A172 (cell line): ENCODE data around the gene AKAP13. TPM values are rescaled to one million over a fixed set of nuclear protein-coding genes. Genes with fewer than 3 reads are reported as not detected.
"Not testable (repeated sequence)": the region's sequence is repeated elsewhere in the genome, so short reads cannot be mapped to it uniquely, and the experiment has no call there.

Source experiments
- DNase-seq: peaks from one replicate; pipeline ENCODE4 v3.0.0-alpha.2; 2015; ENCODE audit warnings: low spot score
- total RNA-seq: library from RNA; depleted of rRNA; stranded (reverse); fragments of >200 nt; shearing (Covaris generic); gene quantifications from 2 replicates; pipeline ENCODE4 v1.2.3, GENCODE V29; 2014

Gene AKAP13
- total RNA-seq, 1 experiment from 2014 or later = 35.9 TPM

DNA sequence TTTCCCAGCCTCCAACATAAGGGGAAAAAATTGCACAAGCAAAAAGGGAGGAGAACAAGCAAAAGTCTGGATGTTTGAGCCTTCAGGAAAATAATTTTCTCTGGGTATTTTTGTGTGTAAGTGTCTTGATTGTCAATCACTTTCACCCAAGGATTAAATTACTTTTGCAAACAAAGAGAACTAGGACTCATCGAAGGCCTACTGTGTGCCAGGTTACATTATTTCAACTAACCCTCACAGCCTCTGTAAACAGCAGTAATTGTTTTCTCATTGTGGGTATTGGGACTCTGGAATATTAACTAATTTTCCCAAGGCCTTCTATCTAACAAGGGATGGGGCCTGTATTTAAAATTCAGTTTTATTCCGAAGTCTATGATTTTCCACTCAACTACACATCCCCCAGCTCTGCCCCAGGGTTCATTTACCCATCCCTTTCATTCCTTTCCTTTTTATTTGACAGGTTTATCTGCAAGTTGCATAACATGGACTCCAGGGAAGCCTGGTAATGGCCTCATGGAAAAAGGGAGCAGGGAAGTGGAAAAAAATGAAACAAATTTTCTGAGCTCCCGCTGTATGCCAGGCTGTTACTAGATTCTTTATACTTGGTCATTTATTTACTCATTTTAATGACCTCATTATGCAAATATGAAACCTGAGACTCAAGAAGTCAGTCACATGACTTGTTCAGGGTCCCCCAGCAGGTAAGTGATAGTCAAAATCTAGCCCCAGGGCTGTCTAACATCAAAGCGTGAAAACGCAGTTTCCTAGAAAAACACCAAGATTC lies 32.9 kb upstream of the AKAP13 start:
- DNase-seq = not testable (repeated sequence)

DNA sequence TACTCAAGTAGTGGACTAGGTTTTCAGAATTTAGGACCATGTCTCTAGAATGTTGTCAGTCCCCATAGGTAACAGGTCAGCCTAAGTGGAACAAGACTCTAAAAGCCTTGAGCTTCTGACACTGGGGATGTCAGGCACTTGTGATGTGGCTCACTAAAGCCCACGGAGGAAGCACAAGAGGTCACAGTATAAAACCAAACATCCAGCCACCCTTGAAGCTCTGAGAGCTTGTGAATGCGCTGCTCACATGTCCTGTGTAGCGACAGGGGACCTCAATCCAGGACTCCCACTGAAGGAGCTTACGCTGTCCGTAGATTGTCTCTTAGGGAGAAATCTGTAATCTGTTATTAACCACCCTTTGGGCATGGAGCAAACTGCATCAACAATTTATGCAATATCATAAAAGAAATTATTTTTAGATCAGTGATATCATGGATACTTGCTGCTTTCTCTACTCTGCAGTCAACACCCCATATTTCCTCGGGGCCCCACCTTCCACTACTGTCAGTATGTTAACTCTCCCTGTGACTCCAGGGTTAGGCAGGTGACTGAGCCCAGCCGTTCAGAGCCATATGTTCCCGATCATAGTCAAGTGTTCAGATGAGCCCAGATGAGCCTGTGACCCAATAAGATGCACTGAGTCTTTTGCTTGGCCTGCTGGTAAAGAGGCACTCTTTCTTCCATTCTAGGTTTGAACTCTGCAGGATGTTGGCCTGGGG lies 32.2 kb upstream of the AKAP13 start:
- DNase-seq = not testable (repeated sequence)

DNA sequence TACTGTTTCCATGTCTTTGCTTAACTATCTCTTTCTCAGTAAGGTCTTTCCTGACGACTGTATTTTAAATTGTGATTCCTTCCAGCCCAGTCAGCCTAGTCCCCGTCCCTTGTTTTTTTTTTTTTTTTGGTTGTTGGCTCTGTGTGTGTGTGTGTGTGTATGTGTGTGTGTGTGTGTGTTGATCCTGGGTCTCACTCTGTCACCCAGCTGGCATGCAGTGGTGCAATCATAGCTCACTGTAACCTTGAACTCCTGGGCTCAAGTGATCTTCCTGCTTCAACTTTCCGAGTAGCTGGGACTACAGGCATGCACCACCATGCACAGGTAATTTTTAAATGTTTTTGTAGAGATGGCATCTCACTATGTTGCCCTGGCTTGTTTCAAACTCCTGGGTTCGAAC lies 31.3 kb upstream of the AKAP13 start:
- not testable (repeated sequence) for DNase-seq

DNA sequence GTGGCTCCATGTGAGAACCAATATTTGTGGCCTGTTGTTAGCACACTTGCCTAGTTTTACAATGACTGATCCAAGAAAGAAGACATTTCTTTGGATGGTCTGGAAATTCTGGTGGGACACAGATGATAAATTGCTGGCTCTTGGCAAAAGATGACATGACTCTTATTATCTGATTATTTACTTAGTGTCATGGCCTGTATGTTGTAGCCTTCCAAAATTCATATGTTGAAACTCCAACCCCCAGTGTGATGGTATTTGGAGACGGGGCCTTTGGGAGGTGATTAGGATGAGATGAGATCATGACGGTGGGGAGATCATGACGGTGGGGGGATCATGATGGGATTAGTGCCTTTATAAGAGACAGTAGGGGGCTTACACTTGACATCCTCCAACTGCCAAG lies 30.0 kb upstream of the AKAP13 start:
- no peak for DNase-seq

DNA sequence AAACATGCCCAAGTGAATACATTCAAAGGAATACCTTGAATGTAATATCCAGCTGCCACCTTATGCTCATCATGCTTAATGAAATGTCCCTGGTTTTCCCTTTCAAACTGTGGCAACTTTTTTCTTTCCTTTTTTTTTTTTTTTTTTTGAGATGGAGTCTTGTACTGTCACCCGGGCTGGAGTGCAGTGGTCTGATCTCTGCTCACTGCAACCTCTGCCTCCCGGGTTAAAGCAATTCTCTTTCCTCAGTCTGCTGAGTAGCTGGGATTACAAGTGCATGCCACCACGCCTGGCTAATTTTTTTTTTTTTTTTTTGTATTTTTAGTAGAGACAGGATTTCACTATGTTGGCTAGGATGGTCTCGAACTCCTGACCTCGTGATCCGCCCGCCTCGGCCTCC lies 28.9 kb upstream of the AKAP13 start:
- DNase-seq = not testable (repeated sequence)

DNA sequence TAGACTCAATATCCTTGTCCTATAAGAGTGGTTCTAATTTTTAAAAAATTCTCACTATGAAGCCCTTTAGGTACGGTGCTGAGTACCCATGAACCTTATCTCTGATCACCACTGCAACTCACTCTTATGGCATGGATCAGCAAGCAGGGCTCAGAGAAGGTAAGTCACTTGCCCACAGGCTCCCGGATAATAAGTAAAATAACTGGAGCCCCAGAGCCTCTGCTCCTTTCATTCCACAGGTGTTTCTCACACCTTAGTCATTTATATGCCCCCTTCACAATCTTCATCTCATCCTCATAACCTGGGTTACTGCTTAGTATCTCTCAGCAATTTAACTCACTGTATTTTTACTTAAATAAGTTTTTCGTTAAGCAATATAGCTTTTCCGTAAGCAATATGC lies 28.4 kb upstream of the AKAP13 start:
- DNase-seq = no peak

DNA sequence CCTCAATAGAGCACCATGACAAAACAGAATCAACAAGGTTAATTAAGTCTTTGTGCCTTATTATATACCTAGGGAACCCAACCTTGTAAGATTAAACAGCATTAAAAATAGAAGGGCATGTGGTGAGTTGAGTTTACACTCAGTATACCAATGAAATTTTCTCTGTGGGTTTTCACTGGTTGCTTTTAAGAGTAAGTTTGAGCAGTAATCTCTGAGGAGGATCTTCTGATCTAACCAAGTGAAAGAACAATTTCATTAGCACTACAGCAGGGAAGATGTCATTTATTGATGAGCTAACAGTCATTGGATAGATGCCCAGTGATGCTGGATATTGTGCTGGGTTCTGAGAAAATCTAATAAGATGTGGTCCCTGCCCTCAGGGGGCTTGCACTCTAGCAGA lies 26.9 kb upstream of the AKAP13 start:
- no peak for DNase-seq

DNA sequence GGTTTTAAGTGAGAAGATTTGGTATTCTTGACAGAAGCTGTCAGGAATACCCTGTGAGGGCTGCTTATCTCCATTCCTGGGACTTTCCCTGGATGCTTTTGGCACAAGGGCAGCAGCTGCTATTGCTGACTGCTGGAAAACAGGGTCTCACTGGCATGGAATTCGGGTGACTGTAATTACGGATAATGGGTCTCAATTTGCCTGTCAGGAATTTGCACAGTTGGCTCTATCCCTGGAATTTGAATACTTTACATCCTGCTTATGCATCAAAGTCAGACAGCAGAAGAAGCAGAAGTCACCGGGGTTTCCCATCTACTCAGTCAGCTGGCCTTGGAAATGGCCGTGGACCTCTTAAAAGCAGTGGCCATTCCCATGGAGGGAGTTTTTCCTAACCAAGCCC lies 25.9 kb upstream of the AKAP13 start:
- DNase-seq = peak; percentile 93

DNA sequence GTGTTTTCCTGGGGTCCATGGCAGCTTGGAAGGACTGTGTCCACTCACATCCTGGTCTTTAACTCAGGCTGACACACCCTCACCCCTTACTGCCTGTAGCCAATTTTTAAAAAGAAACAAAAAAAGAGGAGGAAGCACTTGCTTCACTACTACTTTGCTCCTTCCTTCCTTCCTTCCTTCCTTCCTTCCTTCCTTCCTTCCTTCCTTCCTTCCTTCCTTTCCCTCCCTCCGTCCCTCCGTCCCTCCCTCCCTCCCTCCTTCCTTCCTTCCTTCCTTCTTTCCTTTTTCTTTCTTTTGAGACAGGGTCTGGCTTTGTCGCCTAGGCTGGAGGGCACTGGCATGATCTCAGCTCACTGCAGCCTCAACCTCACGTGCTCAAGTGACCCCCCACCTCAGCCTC lies 25.5 kb upstream of the AKAP13 start:
- DNase-seq = no peak

DNA sequence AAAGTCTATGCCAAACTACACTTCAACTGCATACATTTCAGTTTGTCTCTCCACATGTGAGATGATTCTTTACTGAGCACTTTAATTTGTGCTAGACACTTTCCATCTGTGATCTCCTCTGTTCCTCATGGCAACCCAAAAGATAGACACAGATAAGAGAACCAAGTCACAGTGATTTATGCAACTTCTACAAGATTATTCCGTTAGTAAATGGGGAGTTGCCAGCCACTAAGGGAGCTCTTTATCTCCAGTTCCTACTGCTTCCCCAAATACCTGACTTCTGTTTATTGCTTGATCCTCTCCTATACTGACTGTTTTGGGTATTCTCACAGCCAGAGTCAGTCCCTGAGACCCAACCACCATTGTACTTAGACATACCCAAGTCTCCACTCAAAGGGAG lies 24.1 kb upstream of the AKAP13 start:
- DNase-seq = no peak

DNA sequence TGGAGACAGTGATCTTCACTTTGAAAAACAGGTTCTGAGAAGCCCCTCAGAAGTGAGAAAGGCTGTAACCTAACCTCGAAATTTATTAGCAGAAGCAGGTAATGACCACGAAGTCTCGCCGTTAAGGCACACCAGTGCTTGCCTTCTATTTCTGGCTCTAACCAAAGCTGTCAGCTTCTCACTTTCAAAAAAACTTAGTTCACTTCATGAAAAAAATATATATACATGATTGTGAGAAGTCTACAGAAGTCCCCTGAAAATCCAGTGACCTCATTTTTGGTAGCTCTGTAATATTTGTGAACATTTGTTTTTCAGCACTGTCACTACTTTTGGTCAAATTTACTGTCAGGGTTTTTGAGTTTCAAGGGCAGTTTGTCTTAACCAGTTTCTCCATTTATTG lies 19.1 kb upstream of the AKAP13 start:
- no peak for DNase-seq

DNA sequence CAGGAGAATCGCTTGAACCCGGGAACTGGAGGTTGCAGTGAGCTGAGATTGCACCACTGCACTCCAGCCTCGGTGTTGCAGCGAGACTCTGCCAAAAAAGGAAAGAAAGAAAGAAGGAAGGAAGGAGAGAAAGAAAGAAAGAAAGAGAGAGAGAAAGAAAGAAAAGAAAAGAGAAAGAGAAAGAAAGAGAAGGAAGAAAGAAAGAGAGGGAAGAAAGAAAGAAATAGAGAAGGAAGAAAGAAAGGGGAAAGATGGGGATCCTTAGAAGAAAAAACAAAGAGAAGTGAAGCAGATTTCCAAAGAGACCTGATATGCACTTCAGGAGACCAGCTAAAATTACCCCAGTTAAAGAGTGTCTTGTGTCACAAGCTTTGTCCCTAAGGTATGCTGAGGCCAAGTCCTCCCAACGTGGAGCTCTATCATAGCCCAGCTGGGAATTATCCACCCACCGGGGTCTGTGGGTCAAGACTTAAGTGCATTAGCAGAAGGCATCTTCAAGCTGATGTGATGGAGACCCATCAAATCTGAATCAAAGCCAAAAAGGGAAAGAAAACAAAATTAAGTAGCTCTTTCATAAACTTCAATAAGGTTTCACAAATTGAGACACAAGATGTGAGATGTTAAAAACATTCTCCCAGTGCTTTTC lies 17.8 kb upstream of the AKAP13 start:
- no peak for DNase-seq

DNA sequence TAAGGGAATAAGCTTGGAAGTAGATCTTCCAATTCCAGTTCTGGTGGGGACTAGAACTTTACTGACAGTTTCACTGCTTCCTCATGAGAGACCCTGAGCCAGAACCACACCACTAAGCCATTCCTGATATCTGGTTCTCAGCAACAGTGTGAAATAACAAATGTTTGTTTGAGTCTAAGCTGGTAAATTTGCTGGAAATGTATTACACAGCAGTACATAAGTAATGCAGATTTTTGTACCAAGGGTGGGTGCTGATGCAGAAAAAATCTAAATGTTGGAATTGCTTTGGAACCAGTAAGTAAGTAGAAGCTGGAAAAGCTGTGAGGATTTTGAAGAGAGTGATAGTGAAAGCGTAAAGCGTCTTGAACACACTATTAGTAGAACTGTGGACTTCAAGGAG lies 14.4 kb upstream of the AKAP13 start:
- no peak for DNase-seq

DNA sequence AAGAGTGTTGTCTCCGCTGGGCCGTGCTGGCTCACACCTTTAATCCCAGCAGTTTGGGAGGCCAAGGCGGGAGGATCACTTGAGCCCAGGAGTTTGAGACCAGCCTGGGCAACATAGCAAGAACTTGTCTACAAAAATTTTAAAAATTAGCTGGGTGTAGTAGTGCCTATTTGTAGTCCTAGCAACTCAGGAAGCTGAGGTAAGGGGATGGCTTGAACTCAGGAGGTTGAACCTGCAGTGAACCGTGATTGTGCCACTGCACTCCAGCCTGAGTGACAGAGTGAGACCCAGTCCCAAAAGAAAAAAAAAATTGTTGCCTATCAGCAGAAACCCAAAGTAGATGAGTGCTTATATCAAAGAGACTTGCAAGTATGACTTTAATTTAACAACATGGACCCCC lies 12.7 kb upstream of the AKAP13 start:
- no peak for DNase-seq

DNA sequence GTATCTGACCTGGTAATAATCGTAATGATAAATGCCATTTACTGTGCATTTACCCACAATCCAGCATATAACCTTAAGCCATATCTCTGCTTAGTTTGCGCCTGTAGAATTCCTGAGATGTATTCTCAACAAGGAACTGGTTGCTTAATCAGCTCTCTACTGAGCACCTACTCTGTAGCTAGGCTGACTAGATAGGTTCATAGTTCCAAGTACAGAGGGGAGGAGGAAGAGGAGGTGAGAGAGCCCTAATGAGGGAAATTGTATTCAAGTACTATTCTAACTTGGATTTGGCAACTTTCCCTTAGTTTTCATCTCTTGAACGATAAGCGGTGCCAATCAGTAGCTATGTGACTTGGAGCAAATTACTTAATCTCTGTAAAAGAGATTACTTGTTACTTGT lies 5.6 kb upstream of the AKAP13 start:
- no peak for DNase-seq

DNA sequence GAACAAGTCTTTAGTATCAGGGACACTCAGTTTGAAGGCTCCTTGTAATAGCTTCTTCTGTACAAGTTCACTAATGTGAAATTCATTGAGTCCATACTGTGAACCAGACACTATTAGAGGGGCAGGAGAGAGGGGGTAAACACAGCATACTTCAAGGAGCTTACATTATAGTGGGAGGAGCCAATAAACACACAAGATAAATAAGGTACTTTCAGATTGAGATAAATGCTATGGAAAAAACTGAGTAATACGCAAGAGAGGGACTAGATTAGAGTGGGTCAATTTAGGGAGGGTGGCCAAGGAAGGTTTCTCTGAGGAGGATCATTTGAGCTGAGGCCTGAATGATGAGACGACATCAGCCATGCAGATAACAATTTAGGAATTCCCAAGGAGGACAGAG lies 3.1 kb upstream of the AKAP13 start:
- no peak for DNase-seq

DNA sequence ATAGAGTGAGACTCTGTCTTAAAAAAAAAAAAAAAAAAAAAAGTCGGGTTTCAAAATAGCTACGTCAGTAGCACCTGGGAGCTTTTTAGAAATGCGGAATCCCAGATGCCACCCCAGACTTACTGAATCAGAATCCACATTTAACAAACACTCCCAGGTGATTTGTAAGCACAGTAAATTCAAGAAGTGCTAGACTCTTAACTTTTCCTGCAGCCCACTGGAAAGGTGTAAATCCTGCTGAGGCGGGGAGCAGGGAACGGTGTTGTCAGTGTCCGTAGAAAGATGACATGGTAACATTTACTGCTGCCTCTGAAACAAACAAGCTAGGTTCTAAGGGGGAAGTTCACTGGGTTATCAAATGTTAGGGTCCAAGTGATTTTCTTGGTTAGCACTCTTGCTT lies 2.4 kb upstream of the AKAP13 start:
- no peak for DNase-seq

DNA sequence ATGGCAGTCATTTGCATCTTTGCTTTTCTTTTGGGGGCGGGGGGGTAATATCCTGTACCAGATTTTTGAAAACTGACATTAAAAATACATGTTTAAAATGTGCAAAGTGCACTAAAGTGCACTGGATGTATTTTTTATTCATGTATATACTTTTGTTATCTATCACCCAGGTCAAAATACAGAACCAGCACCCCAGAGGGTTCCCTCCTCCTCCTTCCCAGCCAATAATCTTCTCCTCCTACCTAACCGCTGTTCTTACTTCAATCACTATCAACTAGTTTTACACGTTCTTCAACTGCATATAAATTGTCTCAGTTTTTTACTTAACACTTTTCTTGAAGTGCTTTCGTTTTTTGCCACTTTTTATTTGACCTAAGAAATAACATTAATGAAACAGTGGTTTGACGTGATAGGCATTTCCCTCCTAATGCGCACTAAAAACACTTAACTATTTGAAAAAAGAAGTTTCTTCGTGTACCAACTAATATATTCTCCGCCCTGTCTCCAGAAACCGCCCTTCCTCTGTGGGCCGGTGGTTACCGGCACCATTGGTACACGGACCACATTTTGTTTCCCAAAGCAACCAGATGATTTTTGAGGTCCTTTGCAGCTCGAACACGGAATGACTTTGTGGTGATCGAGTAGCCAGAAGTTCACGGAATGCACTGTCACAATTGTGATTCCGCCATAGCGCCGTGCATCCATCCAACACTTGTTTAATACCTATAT lies 836 bp upstream of the AKAP13 start:
- DNase-seq = peak; percentile 28

DNA sequence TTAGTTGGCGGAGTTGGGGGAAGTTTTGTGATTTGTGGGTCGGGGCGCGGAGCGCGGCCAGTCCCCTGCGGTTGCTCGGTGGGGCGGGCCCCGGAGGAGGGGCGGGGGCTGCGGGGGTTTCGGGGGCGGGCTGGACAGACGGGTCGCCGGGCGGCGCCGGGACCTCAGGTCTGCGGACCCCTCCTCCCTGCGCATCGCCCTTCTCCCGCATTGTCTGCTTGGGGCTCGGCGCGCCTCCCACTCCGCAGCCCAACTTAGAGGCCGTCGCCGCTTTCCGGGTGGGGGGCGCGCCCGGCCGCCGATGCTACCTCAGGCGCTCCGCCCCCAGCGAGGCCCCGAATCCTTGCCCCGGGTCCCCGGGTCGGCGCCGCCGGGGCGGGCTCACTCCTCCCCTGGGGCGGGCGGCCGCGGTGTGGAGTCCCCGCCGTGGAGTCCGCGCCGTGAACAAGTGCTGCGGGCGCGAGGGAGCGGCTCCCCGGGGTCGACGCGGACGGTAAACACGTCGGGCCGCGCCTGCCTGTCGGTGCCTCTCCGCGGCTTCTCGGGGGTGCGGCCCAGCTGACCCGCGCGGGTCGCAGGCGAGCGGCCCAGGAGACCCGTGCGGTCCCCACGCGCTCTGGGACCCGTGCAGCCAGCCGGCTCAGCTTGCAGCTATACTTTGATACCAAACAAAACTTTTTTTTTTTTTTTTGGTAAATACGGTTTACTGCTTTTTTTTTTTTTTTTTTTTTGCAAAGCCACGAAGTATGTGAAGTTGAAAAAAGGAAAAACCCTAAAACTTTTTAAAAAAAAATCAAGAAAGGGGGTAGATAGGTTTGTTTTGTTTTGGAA lies 624 bp downstream of the AKAP13 start:
- peak; percentile 13 for DNase-seq

DNA sequence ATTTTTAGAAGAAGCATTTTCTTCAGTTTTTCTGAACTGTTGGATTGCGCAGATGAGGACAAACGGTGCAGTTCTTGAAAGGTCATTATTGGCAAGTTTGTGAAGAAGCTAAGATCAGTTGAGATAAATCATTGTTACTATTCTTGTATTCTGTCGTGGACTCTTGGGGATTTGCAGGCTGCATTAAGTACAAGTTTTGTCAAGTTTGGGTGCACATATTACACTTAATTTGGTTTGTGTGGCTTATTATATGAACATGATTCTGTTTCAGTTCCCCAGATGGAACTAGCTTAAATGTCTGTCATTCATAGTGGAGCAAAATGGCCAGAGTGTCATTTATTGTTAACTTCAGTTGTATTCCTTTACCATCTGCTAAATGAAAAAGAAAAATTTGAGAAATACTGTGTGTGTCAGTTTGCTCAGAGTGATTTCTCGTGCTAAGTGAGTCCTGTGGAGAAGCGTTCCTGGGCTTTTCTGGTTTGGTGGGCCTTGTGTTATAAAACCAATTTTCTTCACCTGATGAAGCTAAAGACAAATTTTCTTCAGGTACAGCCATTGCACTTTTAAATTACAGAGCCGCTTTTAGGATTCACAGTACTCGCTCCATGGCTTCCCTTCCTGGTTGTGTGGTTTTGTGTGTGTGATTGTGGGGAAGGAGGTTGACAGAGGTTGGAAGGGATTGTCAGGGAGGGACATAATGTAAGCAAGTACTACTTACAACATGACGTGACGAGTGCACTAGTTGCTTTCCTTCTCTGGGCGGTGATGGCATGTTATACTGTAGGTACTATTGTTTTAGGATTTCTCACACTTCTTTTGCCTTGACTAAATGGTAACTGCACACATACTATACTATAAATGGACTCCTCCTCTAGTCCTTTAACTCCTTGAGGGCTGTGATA lies 1.7 kb downstream of the AKAP13 start:
- DNase-seq = no peak
